OCI-LY1 (cell line): Measurements from ENCODE around the gene DYNC2I2.

Experiments used
- H2AFZ ChIP-seq: fragments of 200-600 bp; sonication (generic), shearing (Covaris generic); 2 replicates; pipeline ENCODE4 v1.6.0; 2014; ENCODE audit warnings: antibody characterized with exemption, mild to moderate bottlenecking, low read length
- H3F3A ChIP-seq: fragments of 200-600 bp; sonication (generic), shearing (Covaris generic); 2 replicates; pipeline ENCODE4 v1.6.0; 2014; ENCODE audit warnings: mild to moderate bottlenecking, antibody characterized with exemption, low read length, moderate library complexity; ENCODE audit not compliant: insufficient read depth
- H3K27ac ChIP-seq: fragments of 200-600 bp; sonication (generic); 2 replicates; pipeline ENCODE4 v1.5.1; 2014; ENCODE audit warnings: low read length, mixed run types, mild to moderate bottlenecking, low read depth; ENCODE audit not compliant: poor library complexity, severe bottlenecking
- H3K27me3 ChIP-seq: fragments of 200-600 bp; sonication (generic); 2 replicates; pipeline ENCODE4 v1.6.0; 2014; ENCODE audit warnings: antibody characterized with exemption, mild to moderate bottlenecking, low read length, moderate library complexity; ENCODE audit not compliant: insufficient read depth
- H3K36me3 ChIP-seq: fragments of 200-600 bp; sonication (generic); 2 replicates; pipeline ENCODE4 v1.6.1; 2014; ENCODE audit warnings: mild to moderate bottlenecking, antibody characterized with exemption, low read length, moderate library complexity, mixed read lengths; ENCODE audit not compliant: insufficient read depth
- H3K4me1 ChIP-seq: fragments of 200-600 bp; sonication (generic); 2 replicates; pipeline ENCODE4 v1.5.1; 2014; ENCODE audit warnings: mild to moderate bottlenecking, low read length, moderate library complexity; ENCODE audit not compliant: insufficient read depth, severe bottlenecking
- H3K4me2 ChIP-seq: fragments of 200-600 bp; sonication (generic), shearing (Covaris generic); 2 replicates; pipeline ENCODE4 v1.6.1; 2014; ENCODE audit warnings: low read length
- H3K4me3 ChIP-seq: fragments of 200-600 bp; sonication (generic); 2 replicates; pipeline ENCODE4 v1.5.1; 2014; ENCODE audit warnings: low read length, low read depth, mild to moderate bottlenecking, mixed read lengths; ENCODE audit not compliant: poor library complexity, severe bottlenecking
- H3K79me2 ChIP-seq: fragments of 200-600 bp; shearing (Covaris generic); 2 replicates; pipeline ENCODE4 v1.6.1; 2016; ENCODE audit warnings: mixed run types, low read length, mixed read lengths; ENCODE audit not compliant: insufficient read depth
- H3K9ac ChIP-seq: fragments of 200-600 bp; sonication (generic), shearing (Covaris generic); 2 replicates; pipeline ENCODE4 v1.6.1; 2014; ENCODE audit warnings: mild to moderate bottlenecking, low read length, mixed read lengths
- H3K9me2 ChIP-seq: fragments of 200-600 bp; sonication (generic), shearing (Covaris generic); 2 replicates; pipeline ENCODE4 v1.6.1; 2014; ENCODE audit warnings: low read depth, mild to moderate bottlenecking, low read length, mixed read lengths
- H3K9me3 ChIP-seq: fragments of 200-600 bp; shearing (Covaris generic); 2 replicates; pipeline ENCODE4 v1.6.1; 2014; ENCODE audit warnings: low read length, mixed read lengths
- H4K20me1 ChIP-seq: fragments of 200-600 bp; sonication (generic), shearing (Covaris generic); 2 replicates; pipeline ENCODE4 v1.6.0; 2016; ENCODE audit warnings: mild to moderate bottlenecking, low read length; ENCODE audit not compliant: insufficient read depth
- CTCF ChIP-seq: fragments of 200-600 bp; sonication (generic), shearing (Covaris generic); IDR thresholded peaks from 2 replicates; pipeline ENCODE4 v1.5.1; 2017; ENCODE audit warnings: mild to moderate bottlenecking, antibody characterized with exemption, low read length, moderate library complexity, mixed read lengths
- EZH2 ChIP-seq: fragments of 200-600 bp; sonication (generic), shearing (Covaris generic); IDR thresholded peaks from 2 replicates; pipeline ENCODE4 v1.8.0; 2017; ENCODE audit warnings: borderline replicate concordance, mixed run types, mild to moderate bottlenecking, antibody characterized with exemption, low read length, moderate library complexity, mixed read lengths

Gene DYNC2I2

DNA sequence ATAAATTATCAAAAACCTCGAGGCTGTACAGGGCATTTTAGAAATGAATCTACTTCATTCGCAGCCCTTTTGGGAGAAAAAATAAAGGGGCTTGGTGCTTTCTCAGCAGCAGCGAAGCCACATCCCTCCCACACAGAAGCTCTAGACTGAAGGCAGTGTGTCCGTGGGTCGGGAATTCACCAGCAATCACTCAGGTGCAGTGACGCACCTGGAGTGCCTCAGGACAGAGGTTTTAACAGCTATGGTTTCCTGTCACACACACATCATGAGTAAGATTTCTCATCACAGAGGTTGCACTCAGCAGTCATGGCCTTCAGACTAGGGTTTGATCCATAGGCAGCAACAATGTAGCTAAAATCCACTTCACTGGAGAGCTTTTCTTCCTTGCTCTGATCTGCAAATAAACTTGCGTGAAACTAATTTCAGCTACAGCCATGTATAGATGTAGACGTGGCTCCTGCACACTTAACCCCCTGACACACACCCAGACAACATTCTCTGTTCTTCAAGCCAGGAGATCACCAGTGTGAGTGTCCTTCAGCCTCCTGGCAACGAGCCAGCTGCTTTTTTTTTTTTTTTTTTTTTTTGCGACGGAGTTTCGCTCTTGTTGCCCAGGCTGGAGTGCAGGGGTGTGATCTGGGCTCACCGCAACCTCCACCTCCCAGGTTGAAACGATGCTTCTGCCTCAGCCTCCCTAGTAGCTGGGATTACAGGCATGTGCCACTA lies 34.8 kb downstream of the DYNC2I2 start:
- H3K9me3 ChIP-seq, result no peaks in the 10 kb centered on the region
- H3K4me3 ChIP-seq, result no peak overlapping the region
- H3K36me3 ChIP-seq, result peaks cover 78% of the 10 kb centered on the region
- no peaks in the 10 kb centered on the region for H3K79me2 ChIP-seq
- H3K4me2 ChIP-seq, result no peak overlapping the region
- no peak overlapping the region for H3K27ac ChIP-seq
- H3K9me2 ChIP-seq, result no peaks in the 10 kb centered on the region
- no peaks in the 10 kb centered on the region for H4K20me1 ChIP-seq
- H2AFZ ChIP-seq, result no peak overlapping the region
- TF ChIP-seq EZH2 (no peak), CTCF (no peak)
- H3K4me1 ChIP-seq, result no peaks in the 10 kb centered on the region
- H3F3A ChIP-seq, result no peaks in the 10 kb centered on the region
- no peaks in the 10 kb centered on the region for H3K27me3 ChIP-seq
- no peak overlapping the region for H3K9ac ChIP-seq

- no peaks in the 10 kb centered on the region for H3K4me1 ChIP-seq
- no peak overlapping the region for H3K4me3 ChIP-seq
- H3F3A ChIP-seq, result no peaks in the 10 kb centered on the region
- H3K27me3 ChIP-seq, result no peaks in the 10 kb centered on the region
- H4K20me1 ChIP-seq, result no peaks in the 10 kb centered on the region
- no peak overlapping the region for H3K9ac ChIP-seq
- no peaks in the 10 kb centered on the region for H3K9me2 ChIP-seq
- H2AFZ ChIP-seq, result no peak overlapping the region
- H3K79me2 ChIP-seq, result no peaks in the 10 kb centered on the region
- no peak for TF ChIP-seq CTCF
- TF ChIP-seq EZH2, result no peak
- H3K9me3 ChIP-seq, result no peaks in the 10 kb centered on the region
- no peak overlapping the region for H3K4me2 ChIP-seq
- H3K36me3 ChIP-seq, result peaks cover 68% of the 10 kb centered on the region
- no peak overlapping the region for H3K27ac ChIP-seq
Observed at GRCh38 chr9:128619779-128620178, 36.9 kb downstream of the DYNC2I2 start.

DNA sequence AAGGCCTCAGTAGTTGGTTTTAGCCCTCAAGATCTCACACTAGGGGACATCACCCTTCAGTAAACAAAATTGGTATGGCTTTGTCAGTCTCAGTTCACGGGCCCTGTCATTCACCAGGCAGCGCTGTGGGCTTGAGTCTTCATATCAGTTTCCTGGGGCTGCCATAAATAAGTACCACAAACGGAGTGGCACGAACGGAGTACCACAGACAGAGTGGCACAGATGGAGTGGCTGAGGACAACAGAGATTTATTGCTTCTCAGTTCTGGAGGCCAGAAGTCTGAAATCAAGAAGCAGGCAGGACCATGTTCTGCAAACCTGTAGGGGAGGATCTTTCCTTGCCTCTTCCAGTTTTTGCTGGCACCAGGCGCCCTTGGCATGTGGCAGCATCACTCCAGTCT lies 37.5 kb downstream of the DYNC2I2 start:
- H3K36me3 ChIP-seq, result peaks cover 68% of the 10 kb centered on the region

More for the DNA sequence above, 37.5 kb downstream of the DYNC2I2 start:
- Histone ChIP-seq H3K27ac (no peak overlapping the region), H3K4me3 (no peak overlapping the region), H3K9me2 (no peaks in the 10 kb centered on the region), H3K79me2 (no peaks in the 10 kb centered on the region), H3F3A (no peaks in the 10 kb centered on the region), H4K20me1 (no peaks in the 10 kb centered on the region), H2AFZ (no peak overlapping the region), H3K9ac (no peak overlapping the region), H3K9me3 (no peaks in the 10 kb centered on the region), H3K27me3 (no peaks in the 10 kb centered on the region), H3K4me2 (no peak overlapping the region), H3K4me1 (no peaks in the 10 kb centered on the region)
- TF ChIP-seq CTCF (no peak), EZH2 (no peak)
